ENCODE results near the gene SLC16A4.

Gene SLC16A4

GRCh38 chr1:110387048-110387754 is 3.6 kb downstream of the SLC16A4 start:
- Histone ChIP-seq H3K27me3 (replicated peaks in 2 of 5; ENCODE audit: control insufficient read depth in 4 of 5, insufficient read depth in 5 of 5, low read length in 4 of 5) (no peaks in the 10 kb centered on the region), H3K36me3 (ENCODE audit: control insufficient read depth in 4 of 4, insufficient read depth in 4 of 4, low read length in 3 of 4) (peaks cover 0 to 3% (median 1%) of the 10 kb centered on the region in 4 experiments), H3K9me3 (ENCODE audit: control extremely low read depth in 1 of 5, control insufficient read depth in 4 of 5, insufficient read depth in 2 of 5, low read depth in 1 of 5, low read length in 4 of 5) (no peaks in the 10 kb centered on the region), H3K4me3 (ENCODE audit: control insufficient read depth in 1 of 7, extremely low read depth in 1 of 7, insufficient read depth in 4 of 7, low read depth in 2 of 7, low read length in 6 of 7) (no peak overlapping the region), H3K4me1 (ENCODE audit: control extremely low read depth in 1 of 4, control insufficient read depth in 4 of 4, insufficient read depth in 4 of 4, low read length in 3 of 4) (peaks cover 14 to 19% (median 15%) of the 10 kb centered on the region in 4 experiments), H3K27ac (ENCODE audit: insufficient read depth in 1 of 2, low read depth in 1 of 2, low read length in 2 of 2, poor library complexity in 1 of 2, severe bottlenecking in 2 of 2) (no peak overlapping the region)
- ChIA-PET CTCF (interaction anchor here (1.3 to 2.5 kb wide), 3 partner anchors 17 to 73 kb away, joined by 4 to 8 read pairs (median 4); no protein-coding TSS in a partner anchor), POLR2A (interaction anchor here (0.6 kb wide), 1 partner anchor 183 kb away, joined by 3 read pairs; no protein-coding TSS in a partner anchor)
- no CpG with 5 or more reads among the region's 1 CpG for WGBS (ENCODE audit: insufficient coverage)
- no peak for DNase-seq

DNA sequence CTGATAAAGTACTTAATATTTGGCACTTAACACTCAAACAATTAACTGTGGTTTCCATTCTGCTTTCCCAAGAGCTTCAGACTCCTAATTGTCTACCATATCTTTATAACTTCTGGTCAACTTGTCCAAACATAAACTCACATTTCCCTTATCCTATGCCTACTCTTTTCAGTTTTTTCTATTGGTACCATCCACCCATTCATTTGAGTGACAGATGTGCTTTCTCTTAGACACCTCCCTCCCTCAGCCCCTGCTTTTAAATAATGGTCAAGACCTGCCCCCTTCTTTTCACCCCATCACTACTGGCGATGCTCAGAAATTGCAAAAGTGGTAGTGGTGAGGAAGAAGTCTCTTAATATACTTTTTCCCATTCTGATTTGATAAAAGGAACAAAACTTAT is 5.5 kb downstream of the SLC16A4 start:
- H3K27ac ChIP-seq (ENCODE audit: insufficient read depth in 1 of 2, low read depth in 1 of 2, low read length in 2 of 2, poor library complexity in 1 of 2, severe bottlenecking in 2 of 2): no peak overlapping the region
- CTCF ChIA-PET: interaction anchor here (1.0 to 3.3 kb wide), 4 partner anchors 25 to 82 kb away, joined by 3 to 11 read pairs (median 4); no protein-coding TSS in a partner anchor

GRCh38 chr1:110384581-110385321 is 6.1 kb downstream of the SLC16A4 start:
- ChIA-PET POLR2A (no interaction called here), CTCF (interaction anchor here (1.0 to 3.3 kb wide), 4 partner anchors 24 to 82 kb away, joined by 3 to 11 read pairs (median 4); no protein-coding TSS in a partner anchor)
- Histone ChIP-seq H3K9me3 (ENCODE audit: control extremely low read depth in 1 of 5, control insufficient read depth in 4 of 5, insufficient read depth in 2 of 5, low read depth in 1 of 5, low read length in 4 of 5) (no peaks in the 10 kb centered on the region), H3K27ac (ENCODE audit: insufficient read depth in 1 of 2, low read depth in 1 of 2, low read length in 2 of 2, poor library complexity in 1 of 2, severe bottlenecking in 2 of 2) (peak overlapping the region in 1 of 2 experiments; percentile 47), H3K4me3 (ENCODE audit: control insufficient read depth in 1 of 7, extremely low read depth in 1 of 7, insufficient read depth in 4 of 7, low read depth in 2 of 7, low read length in 6 of 7) (no peak overlapping the region), H3K27me3 (replicated peaks in 2 of 5; ENCODE audit: control insufficient read depth in 4 of 5, insufficient read depth in 5 of 5, low read length in 4 of 5) (no peaks in the 10 kb centered on the region), H3K4me1 (ENCODE audit: control extremely low read depth in 1 of 4, control insufficient read depth in 4 of 4, insufficient read depth in 4 of 4, low read length in 3 of 4) (peaks cover 14 to 19% (median 15%) of the 10 kb centered on the region in 4 experiments), H3K36me3 (ENCODE audit: control insufficient read depth in 4 of 4, insufficient read depth in 4 of 4, low read length in 3 of 4) (peaks cover 0 to 8% (median 1%) of the 10 kb centered on the region in 4 experiments)
- WGBS (ENCODE audit: insufficient coverage): 86% methylated on average over 15 of the region's 19 CpGs
- DNase-seq: peak; percentile 14 to 57 (median 39)

More for the DNA sequence above, 5.5 kb downstream of the SLC16A4 start:
- Histone ChIP-seq H3K36me3 (ENCODE audit: control insufficient read depth in 4 of 4, insufficient read depth in 4 of 4, low read length in 3 of 4) (peaks cover 0 to 8% (median 1%) of the 10 kb centered on the region in 4 experiments), H3K4me3 (ENCODE audit: control insufficient read depth in 1 of 7, extremely low read depth in 1 of 7, insufficient read depth in 4 of 7, low read depth in 2 of 7, low read length in 6 of 7) (no peak overlapping the region), H3K9me3 (ENCODE audit: control extremely low read depth in 1 of 5, control insufficient read depth in 4 of 5, insufficient read depth in 2 of 5, low read depth in 1 of 5, low read length in 4 of 5) (no peaks in the 10 kb centered on the region), H3K4me1 (ENCODE audit: control extremely low read depth in 1 of 4, control insufficient read depth in 4 of 4, insufficient read depth in 4 of 4, low read length in 3 of 4) (peaks cover 14 to 19% (median 15%) of the 10 kb centered on the region in 4 experiments), H3K27me3 (replicated peaks in 2 of 5; ENCODE audit: control insufficient read depth in 4 of 5, insufficient read depth in 5 of 5, low read length in 4 of 5) (no peaks in the 10 kb centered on the region)
- POLR2A ChIA-PET: no interaction called here
- DNase-seq: no peak
- WGBS (ENCODE audit: insufficient coverage): no CpG with 5 or more reads among the region's 1 CpG

DNA sequence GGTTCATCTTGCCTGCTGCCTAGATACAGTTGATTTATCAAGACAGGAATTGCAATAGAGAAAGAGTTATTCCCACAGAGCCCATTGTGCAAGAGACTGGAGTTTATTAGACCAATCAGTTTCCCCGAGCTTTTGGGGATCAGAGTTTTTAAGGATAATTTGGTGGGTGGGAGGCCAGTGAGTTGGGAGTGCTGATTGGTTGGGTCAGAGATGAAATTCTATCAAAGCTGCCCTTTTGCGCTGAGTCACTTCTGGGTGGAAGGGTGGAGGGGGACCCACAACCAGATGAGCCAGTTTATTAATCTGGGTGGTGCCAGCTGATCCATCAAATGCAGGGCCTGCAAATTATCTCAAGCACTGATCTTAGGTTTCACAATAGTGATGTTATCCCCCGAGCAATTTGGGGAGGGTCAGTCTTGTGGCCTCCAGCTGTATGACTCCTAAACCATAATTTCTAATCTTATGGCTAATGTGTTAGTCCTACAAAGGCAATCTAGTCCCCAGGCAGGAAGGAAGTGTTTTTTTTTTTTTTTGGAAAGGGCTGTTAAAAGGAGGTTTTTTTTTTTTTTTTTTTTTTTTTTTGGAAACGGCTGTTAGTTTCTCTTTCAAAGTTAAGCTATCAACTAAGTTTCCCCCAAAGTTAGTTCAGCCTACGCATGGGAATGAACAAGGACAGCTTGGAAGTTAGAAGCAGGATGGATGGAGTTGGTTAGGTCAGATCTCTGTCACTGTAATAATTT is 7.4 kb downstream of the SLC16A4 start:
- POLR2A ChIA-PET: no interaction called here

GRCh38 chr1:110380672-110381283 is 10.0 kb downstream of the SLC16A4 start:
- DNase-seq: no peak
- ChIA-PET CTCF (interaction anchor here (1.3 kb wide), 1 partner anchor 42 kb away, joined by 3 read pairs; the partner anchor contains the start of gene RBM15), POLR2A (no interaction called here)
- Histone ChIP-seq H3K4me1 (ENCODE audit: control extremely low read depth in 1 of 4, control insufficient read depth in 4 of 4, insufficient read depth in 4 of 4, low read length in 3 of 4) (peaks cover 14 to 19% (median 15%) of the 10 kb centered on the region in 4 experiments), H3K27me3 (replicated peaks in 2 of 5; ENCODE audit: control insufficient read depth in 4 of 5, insufficient read depth in 5 of 5, low read length in 4 of 5) (no peaks in the 10 kb centered on the region), H3K27ac (ENCODE audit: insufficient read depth in 1 of 2, low read depth in 1 of 2, low read length in 2 of 2, poor library complexity in 1 of 2, severe bottlenecking in 2 of 2) (no peak overlapping the region), H3K4me3 (ENCODE audit: control insufficient read depth in 1 of 7, extremely low read depth in 1 of 7, insufficient read depth in 4 of 7, low read depth in 2 of 7, low read length in 6 of 7) (no peak overlapping the region), H3K9me3 (ENCODE audit: control extremely low read depth in 1 of 5, control insufficient read depth in 4 of 5, insufficient read depth in 2 of 5, low read depth in 1 of 5, low read length in 4 of 5) (no peaks in the 10 kb centered on the region), H3K36me3 (ENCODE audit: control insufficient read depth in 4 of 4, insufficient read depth in 4 of 4, low read length in 3 of 4) (peaks cover 11 to 28% (median 18%) of the 10 kb centered on the region in 4 experiments)
- WGBS (ENCODE audit: insufficient coverage): 94% methylated on average over 8 of the region's 10 CpGs

More for the DNA sequence above, 7.4 kb downstream of the SLC16A4 start:
- DNase-seq: peak; percentile 20 to 64 (median 43)
- peaks cover 14 to 19% (median 15%) of the 10 kb centered on the region in 4 experiments for H3K4me1 ChIP-seq (ENCODE audit: control extremely low read depth in 1 of 4, control insufficient read depth in 4 of 4, insufficient read depth in 4 of 4, low read length in 3 of 4)
- CTCF ChIA-PET: interaction anchor here (0.8 to 3.3 kb wide), 3 partner anchors 16 to 29 kb away, joined by 3 to 11 read pairs (median 4); no protein-coding TSS in a partner anchor
- H3K27me3 ChIP-seq (replicated peaks in 2 of 5; ENCODE audit: control insufficient read depth in 4 of 5, insufficient read depth in 5 of 5, low read length in 4 of 5): no peaks in the 10 kb centered on the region
- H3K27ac ChIP-seq (ENCODE audit: insufficient read depth in 1 of 2, low read depth in 1 of 2, low read length in 2 of 2, poor library complexity in 1 of 2, severe bottlenecking in 2 of 2): peak overlapping the region in 1 of 2 experiments; percentile 47
- H3K36me3 ChIP-seq (ENCODE audit: control insufficient read depth in 4 of 4, insufficient read depth in 4 of 4, low read length in 3 of 4): peaks cover 1 to 16% (median 8%) of the 10 kb centered on the region in 4 experiments
- WGBS (ENCODE audit: insufficient coverage): 63% methylated on average over 2 of the region's 5 CpGs
- peak overlapping the region in 5 of 7 experiments; percentile 17 to 54 (median 34) for H3K4me3 ChIP-seq (ENCODE audit: control insufficient read depth in 1 of 7, extremely low read depth in 1 of 7, insufficient read depth in 4 of 7, low read depth in 2 of 7, low read length in 6 of 7)
- no peaks in the 10 kb centered on the region for H3K9me3 ChIP-seq (ENCODE audit: control extremely low read depth in 1 of 5, control insufficient read depth in 4 of 5, insufficient read depth in 2 of 5, low read depth in 1 of 5, low read length in 4 of 5)

GRCh38 chr1:110375490-110375889 is 15.3 kb downstream of the SLC16A4 start:
- CTCF ChIA-PET: no interaction called here
- Histone ChIP-seq H3K27me3 (replicated peaks in 2 of 5; ENCODE audit: control insufficient read depth in 4 of 5, insufficient read depth in 5 of 5, low read length in 4 of 5) (no peaks in the 10 kb centered on the region), H3K27ac (ENCODE audit: insufficient read depth in 1 of 2, low read depth in 1 of 2, low read length in 2 of 2, poor library complexity in 1 of 2, severe bottlenecking in 2 of 2) (no peak overlapping the region), H3K36me3 (ENCODE audit: control insufficient read depth in 4 of 4, insufficient read depth in 4 of 4, low read length in 3 of 4) (peaks cover 15 to 50% (median 32%) of the 10 kb centered on the region in 4 experiments), H3K4me3 (ENCODE audit: control insufficient read depth in 1 of 7, extremely low read depth in 1 of 7, insufficient read depth in 4 of 7, low read depth in 2 of 7, low read length in 6 of 7) (no peak overlapping the region), H3K4me1 (ENCODE audit: control extremely low read depth in 1 of 4, control insufficient read depth in 4 of 4, insufficient read depth in 4 of 4, low read length in 3 of 4) (no peaks in the 10 kb centered on the region), H3K9me3 (ENCODE audit: control extremely low read depth in 1 of 5, control insufficient read depth in 4 of 5, insufficient read depth in 2 of 5, low read depth in 1 of 5, low read length in 4 of 5) (no peaks in the 10 kb centered on the region)
- DNase-seq: no peak
- WGBS (ENCODE audit: insufficient coverage): no CpG with 5 or more reads among the region's 1 CpG
- POLR2A ChIA-PET: no interaction called here

All from common myeloid progenitor, CD34-positive (primary cell).